Activated naive CD4-positive, alpha-beta T cell (primary cell): Measurements from ENCODE around the gene ZSCAN30.

Experiments used
- DNase-seq, 4 experiments: peaks; one replicate each; lab custom pipeline; 2025; lab: John Stamatoyannopoulos, UW

Gene ZSCAN30

DNA sequence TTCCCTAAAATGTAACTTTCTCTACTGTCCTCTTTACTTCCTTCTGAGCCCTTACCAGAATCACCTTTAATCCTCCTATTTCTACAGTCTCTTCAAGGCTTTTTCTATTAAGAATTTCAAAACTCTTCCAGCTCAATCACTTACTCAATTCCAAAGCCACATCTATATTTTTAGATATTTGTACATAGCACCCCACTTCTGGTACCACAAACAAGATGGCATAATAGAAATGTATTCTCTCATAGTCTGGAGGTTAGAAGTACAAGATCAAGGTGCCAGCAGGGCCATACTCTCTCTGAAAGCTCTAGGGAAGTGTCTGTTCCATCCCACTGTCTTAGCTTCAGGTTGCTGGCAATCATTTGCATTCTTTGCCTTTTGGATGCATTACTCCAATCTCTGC, 11.1 kb downstream of the ZSCAN30 start:
- DNase-seq = no peak

DNA sequence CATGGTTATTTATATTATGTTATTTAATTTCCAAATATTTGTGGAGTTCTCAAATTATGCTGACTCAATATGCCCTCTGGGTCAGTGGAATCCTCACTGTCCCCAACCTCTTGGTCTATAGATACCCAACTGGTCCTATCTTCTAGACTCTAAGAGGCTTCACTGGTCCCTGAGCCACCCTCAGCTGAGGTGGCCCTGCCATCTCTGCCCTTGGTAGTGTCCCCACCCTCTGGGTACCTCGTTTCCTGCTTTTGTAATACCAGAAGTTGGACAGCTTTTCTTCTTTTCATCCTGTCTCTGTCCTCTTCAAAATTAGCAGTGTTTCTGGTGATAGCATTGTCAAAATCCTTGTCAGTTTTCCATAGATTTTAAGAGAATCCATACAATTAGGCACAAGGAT, 11.9 kb downstream of the ZSCAN30 start:
- no peak for DNase-seq

DNA sequence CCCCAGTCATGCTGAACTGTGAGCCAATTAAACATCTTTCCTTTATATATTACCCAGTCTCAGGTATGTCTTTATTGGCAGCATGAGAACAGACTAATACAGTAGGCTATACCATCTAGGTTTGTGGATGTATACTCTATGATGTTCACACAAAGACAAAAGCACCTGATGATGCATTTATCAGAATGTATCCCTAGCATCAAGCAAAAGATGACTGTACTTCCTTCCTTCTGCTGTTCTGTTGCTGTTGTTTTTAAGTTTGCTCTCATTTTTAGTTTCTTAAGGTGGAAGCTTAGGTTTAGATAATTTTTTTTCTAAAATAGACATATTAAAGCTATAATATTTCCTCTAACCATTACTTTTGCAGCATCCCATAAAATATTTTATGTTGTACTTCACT, 12.4 kb downstream of the ZSCAN30 start:
- DNase-seq = no peak

DNA sequence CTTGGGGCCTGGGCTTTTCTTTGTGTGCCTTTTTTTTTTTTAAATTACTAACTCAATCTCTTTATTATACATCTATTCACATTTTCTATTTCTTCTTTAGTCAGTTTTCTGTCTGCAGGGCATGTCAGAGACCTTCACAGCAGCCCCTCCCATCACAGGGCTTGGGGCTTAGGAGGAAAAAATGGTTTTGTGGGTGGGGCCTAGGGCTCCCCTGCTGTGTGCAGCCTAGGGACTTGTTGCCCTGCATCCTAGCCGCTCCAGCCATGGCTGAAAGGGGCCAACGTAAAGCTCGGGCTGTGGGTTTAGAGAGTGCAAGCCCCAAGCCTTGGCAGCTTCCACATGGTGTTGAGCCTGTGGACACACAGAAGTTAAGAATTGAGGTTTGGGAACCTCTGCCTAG, 13.8 kb downstream of the ZSCAN30 start:
- no peak for DNase-seq

DNA sequence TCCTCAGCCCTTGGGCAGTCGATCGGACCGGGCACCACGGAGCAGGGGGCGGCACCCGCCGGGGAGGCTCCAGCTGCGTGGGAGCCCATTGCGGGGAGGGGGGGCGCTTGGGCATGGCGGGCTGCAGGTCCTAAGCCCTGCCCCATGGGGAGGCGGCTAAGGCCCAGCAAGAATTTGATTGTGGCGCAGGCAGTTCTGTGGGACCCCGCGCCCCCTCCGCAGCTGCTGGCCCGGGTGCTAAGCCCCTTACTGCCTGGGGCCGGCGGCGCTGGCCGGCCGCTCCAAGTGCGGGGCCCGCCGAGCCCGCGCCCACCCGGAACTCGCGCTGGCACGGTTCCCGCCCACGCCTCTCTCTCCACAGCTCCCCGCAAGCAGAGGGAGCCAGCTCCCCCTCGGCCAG, 18.4 kb downstream of the ZSCAN30 start:
- DNase-seq = no peak

DNA sequence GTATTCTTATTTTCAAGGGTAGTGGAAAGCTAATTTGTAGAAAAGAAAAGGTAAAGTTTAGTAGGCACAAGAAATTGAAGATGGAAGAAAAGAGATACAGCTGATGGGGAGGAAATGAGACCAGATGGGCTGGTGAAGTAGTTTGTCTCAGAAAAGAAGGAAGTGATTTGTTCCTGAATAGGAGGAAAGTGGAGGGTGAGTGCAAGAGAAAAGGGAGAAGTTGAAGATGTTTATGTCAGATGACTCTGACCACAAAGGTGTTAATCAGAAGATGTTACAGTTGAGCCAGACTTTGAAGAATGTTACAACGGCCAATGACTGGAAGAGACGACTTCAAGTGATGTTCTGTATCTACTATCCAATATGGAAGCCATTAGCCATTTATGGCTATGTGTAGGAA, 21.2 kb downstream of the ZSCAN30 start:
- no peak for DNase-seq

DNA sequence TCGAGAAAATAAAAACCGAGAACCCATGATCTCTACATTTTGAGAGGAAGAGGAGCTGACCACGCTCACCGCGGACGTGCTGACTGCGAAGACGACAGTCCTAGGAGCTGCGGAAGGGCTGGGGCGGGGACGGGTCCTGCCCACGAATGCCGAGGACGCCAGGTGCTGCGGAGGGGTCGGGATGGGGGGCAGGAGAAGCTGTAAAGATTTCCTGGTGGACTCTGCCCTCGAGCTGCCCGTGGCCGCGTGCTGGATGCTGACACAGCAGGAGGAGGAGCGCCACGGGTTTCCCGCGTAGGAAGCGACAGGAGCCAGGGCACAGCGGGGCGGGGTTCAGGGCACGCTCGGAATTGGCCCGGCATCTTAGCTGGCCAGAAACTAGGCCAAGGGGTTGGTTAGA, 22.2 kb downstream of the ZSCAN30 start:
- no peak for DNase-seq

DNA sequence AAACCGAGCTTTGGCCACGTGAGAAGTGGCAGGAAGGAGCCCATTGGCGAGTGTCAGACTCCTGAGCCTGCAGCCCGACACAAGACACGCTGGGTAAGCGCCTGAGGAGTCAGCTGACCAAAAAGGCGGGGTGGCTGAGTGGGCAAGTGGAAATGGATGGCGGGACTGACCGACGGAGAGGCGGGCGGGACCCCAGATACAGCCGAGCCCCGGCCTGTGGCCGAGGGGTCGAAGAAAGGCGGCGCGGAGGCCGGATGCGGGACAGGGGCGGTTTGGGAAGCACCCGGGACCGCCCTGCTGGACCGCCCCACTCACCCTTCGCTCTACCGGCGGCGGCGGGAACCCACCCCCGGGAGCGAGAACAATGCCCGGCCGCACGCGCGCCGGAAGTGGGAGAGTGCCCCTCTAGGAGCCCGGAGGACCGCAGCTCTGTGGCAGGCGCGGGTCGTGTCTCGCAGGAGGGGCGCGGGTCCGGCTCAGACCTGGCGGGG, 22.8 kb downstream of the ZSCAN30 start:
- DNase-seq = peak; percentile 13 to 64 (median 46)

DNA sequence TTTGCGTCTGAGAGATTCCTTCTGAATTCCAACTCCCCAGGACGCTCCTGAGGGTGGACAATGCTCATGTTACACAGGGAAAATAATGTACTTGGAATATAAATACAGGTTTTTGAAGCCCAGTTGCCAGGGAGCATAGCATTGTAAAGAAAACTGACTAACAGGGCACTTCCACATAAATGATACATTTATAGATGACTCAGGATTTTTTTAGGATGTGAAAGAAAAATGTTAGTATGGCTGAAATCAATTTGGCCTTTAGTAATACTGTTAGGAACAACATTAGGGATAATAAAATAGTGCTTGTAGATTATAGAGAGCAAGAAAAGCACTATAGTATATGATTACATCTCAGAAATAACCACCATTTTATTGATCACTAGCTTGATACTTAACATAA, 25.6 kb downstream of the ZSCAN30 start:
- DNase-seq = no peak

DNA sequence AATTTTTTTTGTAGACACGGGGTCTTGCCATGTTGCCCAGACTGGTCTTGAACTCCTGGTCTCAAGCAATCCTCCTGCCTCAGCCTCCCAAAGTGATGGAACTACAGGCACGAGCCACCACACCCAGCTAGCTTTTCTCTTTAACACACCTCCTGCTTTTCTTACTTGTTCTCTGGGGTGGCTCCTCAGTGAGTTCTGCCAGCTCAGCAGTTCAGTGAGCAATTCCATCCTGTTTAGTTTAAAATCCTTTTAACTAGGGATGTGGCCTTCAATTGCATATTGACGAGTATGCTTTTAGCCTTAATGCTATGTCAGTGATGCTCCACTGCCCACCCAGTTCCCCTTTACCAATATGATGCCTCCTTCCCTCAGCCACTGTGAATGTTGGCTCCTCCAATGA, 33.1 kb downstream of the ZSCAN30 start:
- no peak for DNase-seq

DNA sequence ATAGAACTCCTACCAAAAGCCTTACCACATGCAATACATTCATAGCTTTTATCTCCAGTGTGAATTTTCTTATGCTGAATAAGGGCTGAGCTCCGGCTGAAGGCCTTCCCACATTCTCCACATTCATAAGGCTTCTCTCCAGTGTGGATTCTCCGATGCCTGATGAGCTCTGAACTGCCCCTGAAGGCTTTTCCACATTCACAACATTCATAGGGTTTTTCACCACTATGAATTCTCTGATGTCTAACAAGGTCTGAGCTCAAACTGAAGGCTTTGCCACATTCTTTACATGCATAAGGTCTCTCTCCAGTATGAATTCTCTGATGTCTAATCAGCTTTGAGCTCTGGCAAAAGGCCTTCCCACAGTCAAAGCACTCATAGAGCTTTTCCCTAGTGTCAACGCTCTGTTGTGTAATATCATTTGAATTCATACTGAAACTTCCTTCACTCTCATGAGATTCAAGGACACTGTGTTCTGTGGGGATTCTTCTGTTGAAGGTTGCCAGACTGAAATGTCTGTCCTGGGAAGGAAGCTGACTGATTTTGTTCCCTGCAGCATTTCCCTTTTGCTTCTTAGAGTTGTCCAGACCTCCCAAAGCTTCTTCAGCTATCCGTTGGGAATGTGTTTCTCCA, 36.3 kb downstream of the ZSCAN30 start:
- DNase-seq = no peak

DNA sequence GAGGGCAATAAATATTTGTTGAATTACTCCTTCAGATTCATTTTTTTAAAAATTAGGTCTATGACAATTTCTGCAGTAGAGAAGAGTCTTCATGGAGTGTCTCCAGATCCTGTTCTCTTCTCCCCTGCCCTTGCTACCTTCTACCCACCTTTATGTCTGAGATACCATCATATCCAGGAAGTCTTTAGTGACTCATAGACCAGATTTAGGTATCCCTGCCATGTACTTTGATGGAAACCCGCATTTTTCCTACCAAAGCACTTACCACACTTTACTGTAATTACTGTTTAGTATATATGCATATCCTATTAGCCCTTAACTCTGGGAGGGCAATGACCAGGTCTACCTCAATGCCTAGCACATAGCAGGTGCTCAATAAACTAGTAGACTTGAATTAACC, 37.6 kb downstream of the ZSCAN30 start:
- DNase-seq = no peak

DNA sequence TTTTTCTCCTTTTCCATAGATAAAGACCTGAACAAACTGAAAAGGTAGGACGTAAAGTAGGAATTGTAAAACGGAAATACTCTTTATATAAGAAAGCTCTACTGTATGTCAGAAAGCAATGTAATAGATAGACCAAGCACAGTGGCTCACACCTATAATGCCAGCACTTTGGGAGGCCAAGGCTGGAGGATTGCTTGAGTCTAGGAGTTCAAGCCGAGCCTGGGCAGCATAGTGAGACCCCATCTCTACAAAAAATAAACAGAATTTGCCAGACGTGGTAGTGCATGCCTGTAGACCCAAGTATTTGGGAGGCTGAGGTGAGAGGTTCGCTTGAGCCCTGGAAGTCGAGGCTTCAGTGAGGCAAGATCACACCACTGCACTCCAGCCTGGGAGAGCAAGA, 41.6 kb downstream of the ZSCAN30 start:
- DNase-seq = no peak

DNA sequence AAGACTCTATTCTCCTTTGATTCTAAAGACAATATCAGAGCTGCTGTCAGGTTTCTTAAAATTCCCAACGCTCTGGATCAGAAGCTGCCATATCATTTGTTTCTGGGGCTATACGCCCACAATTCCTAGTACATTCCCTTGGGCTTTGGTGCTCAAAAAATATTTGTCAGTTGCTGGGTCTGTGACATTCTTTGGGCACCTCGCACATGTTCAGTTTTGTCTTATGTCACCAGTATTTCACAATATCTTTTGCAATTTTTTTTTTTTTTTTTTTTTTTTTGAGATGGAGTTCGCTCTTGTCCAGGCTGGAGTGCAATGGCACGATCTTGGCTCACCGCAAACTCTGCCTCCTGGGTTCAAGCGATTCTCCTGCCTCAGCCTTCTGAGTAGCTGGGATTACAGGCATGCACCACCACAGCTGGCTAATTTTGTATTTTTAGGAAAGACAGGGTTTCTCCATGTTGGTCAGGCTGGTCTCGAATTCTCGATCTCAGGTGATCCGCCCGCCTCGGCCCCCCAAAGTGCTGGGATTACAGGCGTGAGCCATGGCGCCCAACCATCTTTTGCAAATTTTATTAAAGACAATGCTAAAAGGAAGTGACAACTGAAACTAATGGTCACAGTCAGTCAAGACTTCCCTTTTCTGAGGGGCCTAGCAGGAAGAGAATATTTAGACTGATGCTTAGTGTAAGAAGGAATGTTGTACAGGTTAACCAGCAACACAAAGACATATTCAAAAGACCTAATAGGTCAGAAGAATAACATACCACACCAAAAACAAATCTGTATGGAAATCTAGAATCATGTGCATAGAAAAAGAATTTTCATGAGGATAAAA, 42.4 kb downstream of the ZSCAN30 start:
- no peak for DNase-seq

DNA sequence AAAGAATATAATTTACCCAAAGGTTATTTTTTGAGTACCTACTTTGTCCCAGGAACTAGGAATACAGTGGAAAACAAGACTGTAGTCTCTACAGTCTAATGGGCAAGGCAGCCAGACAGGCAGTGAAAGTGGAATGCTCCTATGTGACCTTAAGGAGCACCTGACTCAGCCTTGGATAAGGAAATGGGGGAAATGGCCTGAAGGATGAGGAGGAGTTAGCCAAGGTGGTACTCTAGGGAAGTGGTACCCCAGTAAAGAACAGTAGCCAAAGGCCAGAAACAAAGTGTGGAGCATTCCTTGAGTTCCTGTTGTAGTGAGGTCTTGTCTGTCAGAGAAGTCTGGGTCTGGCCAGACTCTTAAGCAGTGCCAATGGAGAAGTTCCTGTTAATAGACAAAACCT, 43.2 kb downstream of the ZSCAN30 start:
- no peak for DNase-seq

DNA sequence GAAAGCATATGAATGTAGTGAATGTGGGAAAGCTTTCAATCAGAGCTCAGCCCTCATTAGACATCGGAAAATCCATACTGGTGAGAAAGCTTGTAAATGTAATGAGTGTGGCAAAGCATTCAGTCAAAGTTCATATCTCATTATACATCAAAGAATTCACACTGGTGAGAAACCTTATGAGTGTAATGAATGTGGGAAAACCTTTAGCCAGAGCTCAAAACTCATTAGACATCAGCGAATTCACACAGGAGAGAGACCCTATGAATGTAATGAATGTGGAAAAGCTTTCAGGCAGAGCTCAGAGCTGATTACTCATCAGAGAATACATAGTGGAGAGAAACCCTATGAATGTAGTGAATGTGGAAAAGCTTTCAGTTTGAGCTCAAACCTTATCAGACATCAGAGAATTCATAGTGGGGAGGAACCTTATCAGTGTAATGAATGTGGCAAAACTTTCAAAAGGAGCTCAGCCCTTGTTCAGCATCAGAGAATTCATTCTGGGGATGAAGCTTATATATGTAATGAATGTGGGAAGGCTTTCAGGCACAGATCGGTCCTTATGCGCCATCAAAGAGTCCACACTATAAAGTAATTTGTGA, 44.2 kb downstream of the ZSCAN30 start:
- DNase-seq = no peak

DNA sequence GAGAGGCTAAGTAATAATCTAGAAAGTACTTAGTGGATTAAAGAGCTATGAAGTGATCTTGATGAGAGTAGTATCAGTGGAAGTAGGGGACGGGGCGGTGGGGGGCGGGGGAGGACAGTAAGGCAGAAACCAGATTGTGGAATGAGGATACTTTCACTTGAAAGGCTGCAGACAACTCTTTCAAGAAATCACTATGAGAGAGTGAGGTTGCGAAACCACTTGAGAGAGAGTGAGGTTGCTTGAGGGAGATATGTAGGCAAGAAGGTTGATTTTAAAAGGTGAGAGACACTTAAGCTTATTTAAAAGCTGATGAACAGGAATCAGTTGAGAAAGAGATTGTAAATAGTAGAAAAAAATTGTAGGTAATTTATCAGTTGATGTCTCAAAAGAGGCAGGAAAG, 45.4 kb downstream of the ZSCAN30 start:
- DNase-seq = no peak

DNA sequence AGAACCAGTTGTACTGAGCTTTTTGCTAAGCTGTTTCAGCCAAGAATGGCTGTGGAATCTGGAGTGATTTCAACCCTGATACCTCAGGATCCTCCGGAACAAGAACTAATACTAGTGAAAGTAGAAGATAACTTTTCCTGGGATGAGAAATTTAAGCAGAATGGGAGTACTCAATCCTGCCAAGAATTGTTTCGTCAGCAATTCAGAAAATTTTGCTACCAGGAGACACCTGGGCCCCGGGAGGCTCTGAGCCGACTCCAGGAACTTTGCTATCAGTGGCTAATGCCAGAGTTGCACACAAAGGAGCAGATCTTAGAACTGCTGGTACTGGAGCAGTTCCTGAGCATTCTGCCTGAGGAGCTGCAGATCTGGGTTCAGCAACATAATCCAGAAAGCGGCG, 47.6 kb downstream of the ZSCAN30 start:
- no peak for DNase-seq

DNA sequence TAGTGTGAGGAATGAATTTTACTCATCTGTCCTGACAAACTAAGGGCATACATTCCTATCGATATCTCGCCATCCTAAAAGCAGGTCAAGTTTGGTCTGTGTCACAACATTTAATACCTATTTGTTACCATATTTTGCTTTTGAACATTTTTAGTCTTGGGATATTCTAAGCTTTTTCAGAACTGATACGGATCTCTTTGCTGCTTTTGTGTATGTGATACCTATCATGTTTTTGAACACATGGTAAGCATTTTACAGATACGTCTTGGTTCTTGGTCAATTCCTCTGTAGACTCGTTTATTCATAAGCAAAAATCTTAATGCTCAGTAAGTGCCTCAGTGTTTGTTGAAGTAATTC, 48.6 kb downstream of the ZSCAN30 start:
- no peak for DNase-seq

DNA sequence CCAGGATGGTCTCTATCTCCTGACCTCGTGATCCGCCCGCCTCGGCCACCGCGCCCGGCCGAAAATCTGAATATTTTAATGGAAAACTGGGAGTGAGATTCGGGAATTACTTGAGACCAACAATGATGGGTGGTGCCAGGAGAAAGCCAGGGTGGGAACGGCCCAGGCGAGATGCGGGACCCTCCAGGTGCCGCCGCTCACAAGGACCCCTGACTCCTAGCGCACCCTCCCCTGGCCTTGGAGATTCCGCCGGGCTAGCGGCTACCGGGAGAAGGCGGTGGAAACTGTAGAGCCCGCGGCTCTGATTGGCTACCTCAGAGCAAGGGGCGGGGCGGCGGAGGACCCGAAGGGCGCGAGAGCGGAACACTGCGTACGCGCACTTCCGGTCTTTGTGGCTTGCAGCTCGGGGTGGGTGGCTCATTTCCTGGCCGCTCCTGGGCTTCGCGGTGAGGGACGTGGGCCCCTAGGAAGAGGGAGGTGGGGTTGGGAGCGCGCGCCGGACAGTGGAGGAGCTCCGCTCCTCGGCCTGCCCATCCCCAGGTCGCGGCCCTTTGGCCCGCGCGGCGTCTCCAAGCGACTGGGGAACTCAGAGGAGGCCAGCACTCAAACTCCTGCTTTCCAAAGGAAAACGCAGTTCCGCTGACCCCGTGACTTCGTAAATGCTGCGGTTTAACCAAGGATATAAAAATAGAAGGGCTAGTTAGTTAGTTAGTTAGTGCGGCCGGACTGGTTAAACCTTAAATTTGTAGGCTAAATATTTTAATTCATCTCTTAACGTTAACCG, 49.2 kb downstream of the ZSCAN30 start, which contains the start of gene ZNF397:
TSS of gene ZNF397 (plus strand) at position 371 of the 784 bp plus-strand sequence. CDS start 1,437 bp downstream, outside the sequence.
- DNase-seq = peak; percentile 75 to 93 (median 87)

DNA sequence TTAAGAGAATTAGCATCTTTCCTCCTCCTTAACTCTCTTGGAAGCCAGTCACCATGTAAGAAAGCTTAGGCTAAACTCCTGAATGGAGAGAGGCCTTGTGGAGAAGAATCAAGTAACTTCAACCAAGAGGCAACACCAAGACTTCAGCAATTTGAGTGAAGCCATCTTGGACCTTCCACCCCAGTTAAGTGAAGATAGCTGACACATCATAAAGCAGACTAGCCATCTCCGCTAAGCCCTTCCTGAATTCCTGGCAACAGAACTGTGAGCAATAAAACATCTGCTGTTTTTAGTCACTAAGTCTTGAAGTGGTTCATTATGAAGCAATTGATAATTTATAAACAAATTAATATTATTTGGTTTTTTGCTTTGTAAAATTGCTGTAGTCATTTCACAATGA, 50.7 kb downstream of the ZSCAN30 start:
- DNase-seq = no peak
